IPS-18a (cell line): ENCODE results near the gene C14orf180.

Experiments
- H3K27ac ChIP-seq: one replicate; pipeline ENCODE4 v1.5.1; 2013; ENCODE audit warnings: low read length
- H3K27me3 ChIP-seq: one replicate; pipeline ENCODE4 v1.6.1; 2013; ENCODE audit warnings: mild to moderate bottlenecking, low read length; ENCODE audit not compliant: control insufficient read depth, insufficient read depth
- H3K36me3 ChIP-seq: one replicate; pipeline ENCODE4 v1.6.1; 2013; ENCODE audit warnings: low read depth, low read length; ENCODE audit not compliant: control insufficient read depth
- H3K4me1 ChIP-seq: one replicate; pipeline ENCODE4 v1.6.1; 2013; ENCODE audit warnings: low read depth, low read length; ENCODE audit not compliant: control insufficient read depth
- H3K4me3 ChIP-seq: one replicate; pipeline ENCODE4 v1.5.1; 2013; ENCODE audit warnings: low read length
- H3K9ac ChIP-seq: one replicate; pipeline ENCODE4 v1.6.1; 2013; ENCODE audit warnings: mild to moderate bottlenecking, low read length, moderate library complexity
- H3K9me3 ChIP-seq: one replicate; pipeline ENCODE4 v1.6.1; 2013; ENCODE audit warnings: low read depth, low read length; ENCODE audit not compliant: control insufficient read depth

The C14orf180 gene

GRCh38 chr14:104545151-104545941 lies 34.2 kb upstream of the C14orf180 start:
- Histone ChIP-seq H3K4me3 (no peak overlapping the region), H3K4me1 (peaks cover 4% of the 10 kb centered on the region), H3K9me3 (no peaks in the 10 kb centered on the region), H3K27ac (no peak overlapping the region), H3K27me3 (no peaks in the 10 kb centered on the region), H3K9ac (no peak overlapping the region), H3K36me3 (no peaks in the 10 kb centered on the region)

- Histone ChIP-seq H3K9ac (no peak overlapping the region), H3K4me1 (peaks cover 4% of the 10 kb centered on the region), H3K27me3 (no peaks in the 10 kb centered on the region), H3K27ac (no peak overlapping the region), H3K9me3 (no peaks in the 10 kb centered on the region), H3K4me3 (no peak overlapping the region), H3K36me3 (no peaks in the 10 kb centered on the region)
Observed at GRCh38 chr14:104545942-104546501, 33.5 kb upstream of the C14orf180 start.

GRCh38 chr14:104546591-104547309 lies 32.8 kb upstream of the C14orf180 start:
- peaks cover 4% of the 10 kb centered on the region for H3K4me1 ChIP-seq
- H3K9me3 ChIP-seq = no peaks in the 10 kb centered on the region
- no peaks in the 10 kb centered on the region for H3K27me3 ChIP-seq
- H3K4me3 ChIP-seq = no peak overlapping the region
- H3K27ac ChIP-seq = no peak overlapping the region
- H3K9ac ChIP-seq = no peak overlapping the region
- H3K36me3 ChIP-seq = no peaks in the 10 kb centered on the region

- H3K4me3 ChIP-seq = no peak overlapping the region
- no peak overlapping the region for H3K27ac ChIP-seq
- no peaks in the 10 kb centered on the region for H3K27me3 ChIP-seq
Observed at GRCh38 chr14:104547310-104547997, 32.1 kb upstream of the C14orf180 start.

GRCh38 chr14:104547998-104548700 lies 31.4 kb upstream of the C14orf180 start:
- Histone ChIP-seq H3K27ac (no peak overlapping the region), H3K4me1 (peaks cover 4% of the 10 kb centered on the region), H3K27me3 (no peaks in the 10 kb centered on the region), H3K9ac (no peak overlapping the region), H3K9me3 (no peaks in the 10 kb centered on the region), H3K4me3 (no peak overlapping the region), H3K36me3 (no peaks in the 10 kb centered on the region)

More at GRCh38 chr14:104547310-104547997, 32.1 kb upstream of the C14orf180 start:
- Histone ChIP-seq H3K36me3 (no peaks in the 10 kb centered on the region), H3K9me3 (no peaks in the 10 kb centered on the region), H3K9ac (no peak overlapping the region), H3K4me1 (peaks cover 4% of the 10 kb centered on the region)

DNA sequence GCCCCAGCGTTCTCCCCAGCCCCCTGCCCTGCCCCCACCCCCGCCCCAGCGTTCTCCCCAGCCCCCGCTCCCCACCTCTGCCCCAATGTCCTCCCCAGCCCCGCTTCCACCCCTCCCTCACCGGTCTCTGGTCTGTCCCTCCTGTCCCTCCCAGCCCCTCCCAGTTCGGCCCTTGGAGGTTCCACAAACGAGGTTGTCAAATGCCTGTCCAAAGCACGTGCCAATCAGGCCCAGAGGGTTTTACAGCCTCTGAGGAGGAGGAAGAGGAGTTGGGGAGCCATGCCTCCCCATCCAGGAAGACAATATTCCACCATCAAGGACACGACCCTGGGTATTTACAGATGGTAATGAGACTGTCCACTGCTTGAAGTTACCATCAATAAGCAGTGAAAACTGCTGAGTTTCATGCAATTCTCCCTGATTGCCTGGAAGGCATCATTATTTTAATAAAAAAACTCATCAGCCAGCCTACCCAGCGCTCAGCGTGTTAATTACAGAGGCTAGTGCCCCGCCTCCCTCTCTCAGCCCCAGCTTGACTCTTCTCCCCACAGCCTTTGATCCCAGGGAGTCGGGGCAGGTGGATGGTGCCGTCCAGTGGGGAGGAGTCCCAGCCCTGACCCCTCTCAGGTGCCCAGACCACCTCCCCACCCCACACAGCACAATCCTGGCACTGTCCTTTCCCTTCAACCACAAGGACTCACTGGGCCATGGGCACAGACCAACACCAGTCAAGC lies 30.6 kb upstream of the C14orf180 start:
- H3K4me3 ChIP-seq = no peak overlapping the region
- no peaks in the 10 kb centered on the region for H3K9me3 ChIP-seq
- peaks cover 4% of the 10 kb centered on the region for H3K4me1 ChIP-seq
- no peak overlapping the region for H3K9ac ChIP-seq
- no peaks in the 10 kb centered on the region for H3K27me3 ChIP-seq
- H3K27ac ChIP-seq = no peak overlapping the region
- no peaks in the 10 kb centered on the region for H3K36me3 ChIP-seq

DNA sequence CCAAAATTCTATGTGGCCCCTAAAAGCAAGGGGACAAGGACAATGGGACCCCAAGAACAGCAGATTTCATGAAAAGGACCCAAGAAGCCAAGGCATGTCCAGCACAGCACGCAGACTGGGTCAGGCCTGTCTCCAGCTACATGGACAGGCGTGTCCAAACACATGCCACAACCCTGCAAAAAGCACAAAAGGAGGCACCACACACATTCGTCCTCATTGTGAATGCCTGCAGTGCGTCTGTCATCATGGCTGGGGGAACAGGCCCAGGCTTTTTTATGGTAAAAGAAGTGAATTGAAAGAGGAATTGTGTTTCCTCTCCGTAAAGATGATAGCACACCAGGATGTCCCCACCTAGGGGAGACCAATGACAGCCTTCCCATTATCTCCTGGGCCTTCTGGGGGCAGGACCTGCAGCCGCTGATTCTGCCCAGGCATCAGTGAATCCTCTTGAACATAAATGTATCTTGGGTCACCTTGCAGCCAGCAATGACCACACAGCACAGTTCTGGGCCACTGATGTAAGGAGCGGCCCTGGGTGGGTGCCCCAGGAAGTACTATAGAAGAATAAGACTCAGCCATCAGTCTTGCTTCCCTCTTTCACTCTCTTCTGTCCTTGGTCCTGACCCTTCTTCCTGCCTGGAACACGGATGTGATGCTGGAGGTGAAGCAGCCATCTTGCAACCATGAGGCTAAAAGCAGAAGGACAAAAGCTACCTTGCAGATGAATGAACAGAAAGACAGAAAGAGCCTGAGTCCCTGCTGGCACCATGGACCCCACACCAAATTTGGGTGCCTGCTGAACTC lies 29.8 kb upstream of the C14orf180 start:
- H3K27ac ChIP-seq = no peak overlapping the region
- H3K9me3 ChIP-seq = no peaks in the 10 kb centered on the region
- no peaks in the 10 kb centered on the region for H3K36me3 ChIP-seq
- H3K4me1 ChIP-seq = peaks cover 4% of the 10 kb centered on the region
- no peaks in the 10 kb centered on the region for H3K27me3 ChIP-seq
- H3K9ac ChIP-seq = no peak overlapping the region
- no peak overlapping the region for H3K4me3 ChIP-seq

DNA sequence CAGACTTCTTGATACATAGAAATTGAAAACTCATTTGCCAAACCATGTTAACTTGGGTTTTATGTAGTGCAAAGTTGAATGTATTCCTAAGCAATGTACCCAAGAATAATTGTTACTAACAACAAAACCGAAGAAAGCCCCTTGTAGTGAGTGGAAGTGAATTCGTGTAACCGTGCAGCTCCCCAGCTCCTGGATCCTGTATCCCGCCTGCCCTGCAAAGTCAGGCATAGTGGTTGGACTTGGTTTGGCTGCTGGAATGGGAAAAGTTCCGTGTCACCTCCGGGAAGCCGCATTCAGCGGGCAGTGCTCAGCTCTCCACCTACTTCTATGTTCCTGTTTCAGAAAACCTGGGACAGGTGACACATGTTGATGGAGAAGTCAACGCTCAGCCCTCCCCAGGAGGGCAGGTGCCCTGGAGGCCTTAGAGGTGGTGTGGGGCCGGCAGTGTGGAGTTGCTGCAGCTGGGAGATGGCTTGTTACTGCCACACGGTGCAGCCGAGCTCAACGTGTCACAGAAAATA lies 29.2 kb upstream of the C14orf180 start:
- no peaks in the 10 kb centered on the region for H3K9me3 ChIP-seq
- no peaks in the 10 kb centered on the region for H3K27me3 ChIP-seq
- no peaks in the 10 kb centered on the region for H3K36me3 ChIP-seq
- no peak overlapping the region for H3K9ac ChIP-seq
- H3K4me1 ChIP-seq = peaks cover 4% of the 10 kb centered on the region
- no peak overlapping the region for H3K27ac ChIP-seq
- H3K4me3 ChIP-seq = no peak overlapping the region

GRCh38 chr14:104550861-104551728 lies 28.5 kb upstream of the C14orf180 start:
- Histone ChIP-seq H3K4me1 (peaks cover 4% of the 10 kb centered on the region), H3K36me3 (no peaks in the 10 kb centered on the region), H3K27me3 (no peaks in the 10 kb centered on the region), H3K27ac (no peak overlapping the region), H3K9me3 (no peaks in the 10 kb centered on the region), H3K4me3 (no peak overlapping the region), H3K9ac (no peak overlapping the region)
